K562 (cell line): ENCODE data around the gene TMEM131L.

Source experiments
- CTCF ChIP-seq, 3 experiments: IDR thresholded peaks in 2 of 3; conservative IDR thresholded peaks in 1 of 3; 2 replicates each; pipeline ENCODE4 v1.5.1; 2011 to 2012; ENCODE audit warnings: low read length in 3 of 3, mild to moderate bottlenecking in 3 of 3, control low read depth in 2 of 3, improper control_type of control experiment in 1 of 3, inconsistent platforms in 1 of 3, low read depth in 1 of 3, mixed read lengths in 1 of 3, moderate library complexity in 1 of 3; ENCODE audit not compliant: insufficient read depth in 2 of 3
- POLR2A ChIP-seq: fragments of 450-650 bp; conservative IDR thresholded peaks from 2 replicates; pipeline ENCODE4 v1.6.1; 2016
- ZNF609 ChIP-seq: sonication (generic); formaldehyde crosslinking; IDR thresholded peaks from 2 replicates; pipeline ENCODE4 v1.8.1; 2023; ENCODE audit warnings: missing genetic modification reagents, mild to moderate bottlenecking, borderline replicate concordance
- TF ChIP-seq, protein P1 (sequence below): fragments of 450-650 bp; formaldehyde crosslinking; IDR thresholded peaks from 2 replicates; pipeline ENCODE4 v1.4.0; 2020; ENCODE audit warnings: mild to moderate bottlenecking, moderate library complexity

GRCh38 chr4:153593161-153593560, 127.0 kb downstream of the TMEM131L start:
- no peak for TF ChIP-seq ZNF609 (CRISPR knock-in tag)
- TF ChIP-seq, protein P1, sequence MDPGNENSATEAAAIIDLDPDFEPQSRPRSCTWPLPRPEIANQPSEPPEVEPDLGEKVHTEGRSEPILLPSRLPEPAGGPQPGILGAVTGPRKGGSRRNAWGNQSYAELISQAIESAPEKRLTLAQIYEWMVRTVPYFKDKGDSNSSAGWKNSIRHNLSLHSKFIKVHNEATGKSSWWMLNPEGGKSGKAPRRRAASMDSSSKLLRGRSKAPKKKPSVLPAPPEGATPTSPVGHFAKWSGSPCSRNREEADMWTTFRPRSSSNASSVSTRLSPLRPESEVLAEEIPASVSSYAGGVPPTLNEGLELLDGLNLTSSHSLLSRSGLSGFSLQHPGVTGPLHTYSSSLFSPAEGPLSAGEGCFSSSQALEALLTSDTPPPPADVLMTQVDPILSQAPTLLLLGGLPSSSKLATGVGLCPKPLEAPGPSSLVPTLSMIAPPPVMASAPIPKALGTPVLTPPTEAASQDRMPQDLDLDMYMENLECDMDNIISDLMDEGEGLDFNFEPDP (CRISPR knock-in tag), result no peak
- no peak for TF ChIP-seq CTCF (IDR thresholded peaks at IDR 0.05 in 2 of 3, conservative IDR thresholded peaks at IDR 0.05 in 1 of 3; ENCODE audit: insufficient read depth in 2 of 3, low read depth in 1 of 3, low read length in 3 of 3)
- TF ChIP-seq POLR2A, result no peak
